ENCODE measurements around the gene AMBRA1.

The AMBRA1 gene

DNA sequence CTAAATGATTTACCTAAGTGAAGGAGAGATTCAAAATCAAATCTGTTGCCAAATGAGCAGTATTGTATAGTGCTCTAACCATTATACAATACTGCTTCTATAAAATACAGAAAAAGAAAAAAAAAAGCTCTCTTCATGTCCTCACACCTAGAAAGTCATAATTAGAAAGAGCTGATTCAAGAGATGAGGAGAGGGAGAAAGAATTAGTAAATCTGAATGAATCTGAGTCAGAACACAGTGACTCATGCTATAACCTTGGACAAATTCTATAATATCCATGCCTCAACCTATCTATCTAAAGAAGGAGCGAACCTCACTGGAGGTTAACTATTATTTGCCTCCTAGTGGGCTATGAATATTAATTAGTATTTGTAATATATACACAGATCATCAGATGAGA lies 29.4 kb downstream of the AMBRA1 start:
- no peak for DNase-seq

DNA sequence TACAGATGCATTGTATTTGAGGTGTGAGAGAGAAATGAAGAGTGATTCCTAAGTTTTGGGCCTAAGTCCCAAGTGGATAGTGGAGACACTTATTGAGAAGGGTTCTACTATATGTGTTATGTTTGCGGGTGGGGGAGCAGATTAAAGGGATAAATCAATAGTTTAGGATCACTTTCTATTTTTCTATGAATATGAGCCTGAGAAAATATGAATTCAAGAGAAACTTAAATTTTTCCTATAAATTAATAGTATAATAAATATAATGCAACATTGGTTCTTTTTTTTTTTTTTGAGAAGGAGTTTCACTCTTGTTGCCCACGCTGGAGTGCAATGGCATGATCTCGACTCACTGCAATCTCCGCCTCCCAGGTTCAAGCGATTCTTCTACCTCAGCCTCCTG lies 31.3 kb downstream of the AMBRA1 start:
- no peak for DNase-seq

DNA sequence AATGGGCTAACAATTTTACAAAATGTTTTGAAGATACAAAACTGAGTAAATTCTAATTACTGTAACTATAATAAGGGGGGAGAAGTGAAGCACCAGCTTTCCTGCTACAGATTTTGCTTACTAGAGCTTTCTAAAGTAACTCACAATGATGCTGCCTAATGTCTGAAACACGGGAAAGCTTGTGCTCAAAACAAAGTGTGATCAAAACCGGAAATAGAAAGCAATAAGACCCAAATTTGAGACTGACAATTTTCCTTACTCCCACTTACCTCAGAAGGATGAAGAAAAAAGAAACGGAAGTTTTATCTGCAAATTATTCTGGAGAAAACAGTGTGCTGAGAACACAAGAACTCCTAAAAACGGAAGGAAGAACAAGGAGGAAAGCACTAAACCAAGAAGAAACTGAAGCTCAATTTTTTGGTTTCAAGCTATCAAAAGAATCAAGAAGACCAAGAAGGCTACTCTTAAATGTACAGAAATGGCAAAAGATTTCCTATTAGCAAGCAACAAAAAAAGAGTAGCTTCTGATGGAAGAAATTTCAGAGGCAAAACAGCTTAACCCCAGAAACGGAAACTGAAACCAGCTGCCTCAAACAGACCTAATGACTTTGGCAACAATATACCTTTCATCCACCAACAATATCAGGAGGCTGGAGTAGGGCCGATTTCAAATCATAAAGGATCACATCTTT lies 33.4 kb downstream of the AMBRA1 start:
- peak; percentile 82 for DNase-seq

DNA sequence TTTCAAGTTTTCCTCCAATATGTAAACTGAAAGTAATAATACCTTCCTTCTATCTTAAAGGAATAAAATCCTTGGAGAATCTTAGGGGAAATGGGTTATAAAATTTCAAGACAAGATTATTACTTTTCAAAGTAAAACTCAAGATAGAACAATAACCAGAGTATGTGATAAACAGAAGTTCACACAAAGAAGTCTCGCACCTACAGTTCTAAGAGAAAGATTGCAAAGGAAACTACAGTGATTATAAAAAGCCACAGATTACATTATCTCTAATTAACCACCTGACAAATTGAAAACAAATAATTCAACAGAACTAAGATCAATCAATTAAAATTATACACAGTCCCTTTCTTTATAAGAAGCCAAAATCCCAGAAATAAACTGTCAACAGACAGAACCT lies 34.0 kb downstream of the AMBRA1 start:
- peak; percentile 57 for DNase-seq

DNA sequence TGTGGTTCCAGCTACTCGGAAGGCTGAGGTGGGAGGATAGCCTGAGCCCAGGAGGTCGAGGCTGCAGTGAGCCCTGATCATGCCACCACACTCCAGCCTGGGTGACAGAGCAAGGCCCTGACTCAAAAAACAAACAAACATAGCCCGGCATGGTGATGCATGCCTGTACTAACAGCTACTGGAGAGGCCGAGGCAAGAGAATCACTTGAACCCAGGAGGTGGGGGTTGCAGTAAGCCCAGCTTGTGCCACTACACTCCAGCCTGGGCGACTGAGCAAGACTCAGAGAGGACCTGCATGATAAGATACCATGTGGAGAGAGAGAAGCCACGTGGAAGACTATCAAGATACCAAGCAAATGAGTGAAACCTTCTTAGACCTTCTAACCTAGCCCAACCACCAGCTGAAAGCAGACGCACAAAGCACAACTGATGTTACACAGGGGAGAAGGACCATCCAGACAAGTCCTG lies 36.1 kb downstream of the AMBRA1 start:
- DNase-seq = peak; percentile 74

DNA sequence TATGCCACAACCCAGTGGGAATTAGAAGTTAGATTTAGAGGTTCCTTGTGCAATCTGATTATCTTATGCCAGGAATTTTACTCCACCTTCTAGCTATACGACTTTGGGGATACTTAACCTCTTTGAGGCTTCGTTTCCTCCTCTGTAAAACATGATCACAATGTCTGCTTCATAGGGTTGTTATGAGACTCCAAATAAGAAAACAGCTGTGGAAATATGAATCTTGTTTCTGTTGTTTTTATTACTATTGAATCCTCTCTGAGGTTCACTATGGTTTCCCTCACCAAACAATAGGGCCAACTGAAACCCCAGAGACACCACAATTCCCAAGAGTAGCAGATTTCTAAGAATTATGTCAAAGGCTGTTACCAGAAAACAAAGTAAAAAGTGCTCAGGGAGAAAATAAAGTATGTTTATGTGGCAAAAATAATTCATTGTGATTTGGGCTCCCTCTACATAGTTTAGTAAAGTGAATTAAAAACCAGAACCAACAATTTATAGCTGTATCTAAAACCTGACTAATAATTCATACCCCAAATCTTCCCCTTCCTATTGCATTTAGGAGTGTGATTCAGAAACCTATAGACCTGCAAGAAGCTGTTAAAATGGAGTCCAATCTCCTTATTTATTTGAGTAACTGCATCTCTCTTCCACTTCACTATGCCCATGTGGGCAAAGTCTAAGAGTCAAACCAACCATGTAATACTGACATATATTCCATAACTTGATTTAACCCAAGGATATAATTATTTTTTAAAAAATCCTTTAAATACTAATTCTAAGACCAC lies 38.4 kb downstream of the AMBRA1 start:
- peak; percentile 43 for DNase-seq

DNA sequence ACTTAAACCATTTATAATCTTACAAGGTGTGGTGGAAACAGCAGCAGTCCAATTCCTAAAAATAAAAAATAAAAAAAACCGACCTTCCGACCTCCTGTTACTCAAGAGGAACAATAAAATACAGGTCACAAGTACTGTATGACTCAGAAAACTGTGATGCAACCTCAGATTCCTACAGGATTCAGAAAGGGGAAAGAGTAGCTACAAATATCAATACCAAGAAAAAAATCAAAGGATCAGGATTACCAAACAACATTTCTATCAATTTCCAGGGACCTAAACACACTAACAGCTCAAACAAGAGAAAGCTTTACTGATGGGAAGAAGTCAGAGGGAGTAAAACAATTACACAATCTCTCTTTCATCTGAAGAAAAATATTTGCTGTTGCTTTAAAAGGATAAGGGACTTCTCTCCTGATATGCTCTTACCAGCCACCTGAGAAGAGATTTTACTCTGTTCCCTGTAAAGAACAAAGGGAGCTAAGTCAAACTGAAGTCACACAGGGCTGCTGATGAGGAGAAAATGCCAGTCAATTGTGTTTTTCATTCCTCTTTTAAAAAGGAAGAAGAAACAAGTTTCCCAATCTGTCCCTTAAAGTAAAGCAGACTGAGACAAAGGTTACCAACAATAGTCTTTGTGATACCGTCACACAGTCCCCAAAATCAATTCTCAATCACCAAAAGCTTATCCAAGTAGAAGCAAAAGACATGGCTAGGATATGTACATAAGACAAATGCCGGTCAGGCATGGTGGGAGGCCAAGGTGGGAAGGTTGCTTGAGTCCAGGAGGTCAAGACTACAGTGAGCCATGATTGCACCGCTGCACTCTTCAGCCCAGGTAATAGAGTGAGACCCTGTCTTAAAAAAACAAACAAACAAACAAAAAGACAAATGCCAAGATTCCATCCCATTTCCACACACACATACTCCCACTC lies 39.3 kb downstream of the AMBRA1 start:
- DNase-seq = peak; percentile 71

DNA sequence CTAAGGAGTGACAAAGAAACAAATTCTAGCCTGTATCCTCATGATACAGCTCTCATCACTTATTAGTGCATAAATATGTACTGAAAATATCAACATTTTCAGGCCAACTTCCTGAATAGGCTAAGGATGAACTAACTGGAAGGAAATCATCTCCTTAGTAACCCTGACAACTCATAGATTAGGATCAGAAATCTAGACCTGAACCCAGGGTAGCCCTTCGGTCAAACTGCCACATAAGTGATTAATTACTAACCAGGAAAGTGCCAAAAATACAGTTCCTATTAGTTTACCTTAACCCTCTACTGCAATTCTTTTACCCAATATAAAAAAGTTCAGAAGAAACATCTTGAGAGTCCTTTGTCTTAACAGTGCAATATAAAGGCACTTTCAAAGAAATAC lies 40.0 kb downstream of the AMBRA1 start:
- peak; percentile 66 for DNase-seq

DNA sequence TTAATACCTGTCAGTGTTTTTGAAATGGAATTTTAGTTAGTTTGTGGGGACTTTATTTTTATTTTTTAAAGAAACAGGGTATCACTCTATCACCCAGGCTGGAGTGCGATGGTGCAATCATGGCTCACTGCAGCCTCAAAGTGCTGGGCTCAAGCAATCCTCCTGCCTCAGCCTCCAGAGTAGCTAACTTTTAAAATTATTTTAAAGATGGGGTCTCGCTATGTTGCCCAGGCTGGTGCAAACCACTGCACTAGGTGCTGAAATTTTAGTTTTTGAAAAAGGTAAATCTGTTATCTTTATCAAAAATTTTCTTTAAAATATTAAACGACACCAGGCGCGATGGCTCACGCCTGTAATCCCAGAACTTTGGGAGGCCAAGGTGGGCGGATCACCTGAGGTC lies 42.6 kb downstream of the AMBRA1 start:
- no peak for DNase-seq

DNA sequence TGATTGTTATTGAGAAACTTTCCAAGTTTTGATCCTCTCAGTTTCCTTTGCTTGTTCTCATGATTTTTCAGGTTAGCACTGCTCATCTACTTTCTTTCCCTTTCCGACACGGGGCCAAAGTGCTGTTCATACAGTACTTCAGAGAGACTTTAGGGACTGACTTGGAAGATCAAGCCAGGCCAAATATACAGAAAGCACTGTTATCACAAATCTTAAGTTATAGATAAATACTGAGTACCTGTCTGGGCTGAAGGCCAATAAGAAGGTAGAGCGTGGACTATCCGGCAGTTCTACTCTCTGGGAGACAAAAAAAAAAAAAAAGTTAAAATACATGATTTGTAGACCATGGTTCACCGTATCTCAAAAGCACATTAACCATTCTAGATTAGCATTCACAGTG lies 46.2 kb downstream of the AMBRA1 start:
- no peak for DNase-seq

DNA sequence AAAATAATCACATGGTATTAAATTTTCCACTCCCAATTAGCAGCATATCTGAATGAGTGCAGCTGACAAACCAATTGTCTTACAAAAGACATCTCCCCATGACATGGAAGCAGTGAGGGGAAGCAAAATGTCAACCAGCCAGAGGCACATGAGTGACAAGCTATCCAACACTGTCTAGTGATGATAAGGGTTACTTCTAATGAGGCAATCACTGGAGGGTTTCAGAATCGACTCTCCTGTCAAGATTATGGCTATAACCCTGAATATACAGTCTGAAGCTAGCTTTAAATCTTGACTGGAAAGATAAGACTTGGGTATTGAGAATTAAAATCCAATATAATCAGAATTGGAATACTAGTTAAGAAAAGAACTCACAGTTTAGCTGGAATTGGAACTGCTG lies 50.3 kb downstream of the AMBRA1 start:
- peak; percentile 24 for DNase-seq

DNA sequence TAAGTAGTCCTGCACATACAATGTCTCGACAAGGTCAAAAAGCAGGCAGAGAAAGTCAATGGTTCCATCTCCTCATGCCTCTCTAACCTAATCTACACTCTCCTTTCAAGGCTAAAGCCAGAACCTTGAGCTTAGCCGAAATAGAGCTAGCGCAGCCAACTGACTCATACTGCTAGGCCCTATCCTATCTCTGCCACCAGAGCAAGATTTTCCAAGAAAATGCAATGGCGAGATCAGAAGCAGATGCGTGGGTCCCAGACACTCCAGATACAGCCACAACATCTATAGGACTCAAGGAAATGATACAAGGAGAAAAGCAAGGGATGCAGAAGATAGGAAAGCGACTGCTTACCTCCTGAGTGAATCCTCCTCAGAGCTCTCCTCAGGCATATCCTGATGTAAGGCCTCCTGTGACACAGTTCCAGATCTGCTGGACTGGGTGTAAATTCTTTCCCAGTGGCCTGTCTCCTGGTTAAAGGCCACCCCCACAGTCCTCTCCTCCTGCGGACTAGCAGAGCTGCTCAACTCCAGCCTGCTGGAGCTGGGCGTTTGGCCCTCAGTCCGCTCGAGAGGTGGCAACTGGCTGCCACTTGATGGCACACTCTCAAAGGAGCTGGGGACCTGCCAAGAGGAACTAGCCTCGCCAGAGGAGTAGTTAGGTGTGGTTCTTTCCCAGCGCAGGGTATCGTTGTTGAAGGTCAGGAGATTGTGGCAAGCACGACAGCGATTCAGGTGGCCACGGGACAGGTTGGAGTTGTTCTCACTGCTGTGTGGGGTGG lies 52.0 kb downstream of the AMBRA1 start:
- DNase-seq = peak; percentile 55

DNA sequence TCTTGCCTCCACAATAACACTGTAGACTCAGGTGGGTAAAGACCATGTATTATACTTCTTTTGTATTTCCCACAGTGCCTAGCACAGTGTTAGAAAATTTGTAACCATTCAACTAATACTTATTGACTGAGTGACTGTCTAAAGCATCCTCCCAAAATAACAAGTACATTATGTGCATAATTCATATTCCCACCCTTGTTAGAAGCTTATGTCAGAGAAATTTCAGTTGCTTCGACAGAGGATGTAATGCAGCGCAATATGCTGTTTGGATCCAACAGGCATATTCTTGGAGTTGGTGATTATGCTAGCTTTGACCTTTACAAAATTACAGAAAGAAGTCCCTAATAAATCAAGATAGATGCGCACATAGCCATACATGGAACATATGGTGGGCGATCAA lies 53.0 kb downstream of the AMBRA1 start:
- DNase-seq = no peak

DNA sequence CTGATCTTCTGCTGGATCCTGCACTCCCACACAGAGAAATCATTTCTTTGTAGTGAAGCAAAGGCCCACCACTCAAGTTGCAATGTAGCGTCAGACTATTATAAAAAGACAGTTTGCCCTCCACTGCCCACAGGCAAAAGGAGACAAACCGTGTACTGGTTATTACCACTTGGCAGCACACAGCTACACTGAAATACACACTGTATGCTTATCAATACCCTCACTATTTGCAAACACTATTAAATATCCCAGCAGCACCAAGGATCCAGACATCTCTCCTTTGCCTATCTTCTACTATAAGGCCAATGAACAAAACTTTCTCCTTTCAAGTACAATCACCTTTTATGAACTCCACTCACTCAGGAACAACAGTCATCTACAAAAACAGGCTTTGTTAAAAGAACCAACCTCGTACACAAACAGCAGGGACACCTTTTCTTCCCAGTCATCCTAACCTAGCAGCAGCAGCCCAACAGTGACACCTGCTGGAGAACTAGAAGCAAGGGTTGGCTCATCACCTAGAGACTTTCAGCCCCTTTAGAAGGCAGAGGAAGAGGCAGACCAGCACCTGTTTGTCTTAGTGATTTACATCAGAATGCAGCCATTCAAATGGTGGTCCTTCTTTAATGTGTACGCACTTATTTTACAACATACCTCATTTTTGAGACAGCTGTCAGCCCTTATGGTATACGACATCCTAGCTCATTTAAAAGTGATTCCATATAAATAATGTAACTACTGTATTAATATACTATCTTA lies 56.1 kb downstream of the AMBRA1 start:
- DNase-seq = peak; percentile 79

DNA sequence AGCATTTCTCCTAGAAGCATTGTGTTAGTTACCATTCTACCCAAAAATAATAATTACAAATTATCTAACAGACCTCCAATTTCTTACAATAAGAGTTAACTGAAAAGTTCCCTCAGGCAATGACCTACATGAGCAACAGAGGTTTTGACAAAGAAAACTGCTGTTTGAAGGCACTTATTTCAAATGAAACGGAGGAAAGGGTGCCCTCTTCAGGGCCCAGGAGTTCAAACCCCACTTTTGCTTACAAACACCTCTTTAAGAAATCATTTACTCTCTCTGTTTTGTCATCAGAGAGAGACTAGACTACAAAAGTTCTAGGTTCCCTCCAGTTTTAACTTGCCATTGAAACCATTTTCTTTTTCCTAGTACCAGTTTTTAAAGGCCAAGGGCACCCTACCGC lies 56.7 kb downstream of the AMBRA1 start:
- DNase-seq = peak; percentile 11

DNA sequence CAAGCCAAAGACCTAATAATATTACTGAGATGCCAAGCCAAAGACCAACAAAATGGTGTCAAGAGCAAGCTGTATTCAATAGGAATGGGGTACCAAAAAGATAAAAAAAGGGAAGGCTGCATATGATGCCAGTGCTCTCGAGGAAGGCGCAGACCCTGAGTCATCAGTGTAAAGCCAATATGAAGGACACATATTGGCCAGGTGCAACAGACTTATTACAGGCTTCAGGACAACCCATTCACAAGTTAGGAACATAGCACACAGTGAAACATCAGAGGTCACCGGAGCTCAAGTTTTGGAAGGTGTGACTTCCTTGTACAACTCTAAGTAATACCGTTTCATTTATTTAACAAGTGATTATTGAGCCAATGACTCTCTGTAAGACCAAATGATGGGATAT lies 58.1 kb downstream of the AMBRA1 start:
- no peak for DNase-seq

DNA sequence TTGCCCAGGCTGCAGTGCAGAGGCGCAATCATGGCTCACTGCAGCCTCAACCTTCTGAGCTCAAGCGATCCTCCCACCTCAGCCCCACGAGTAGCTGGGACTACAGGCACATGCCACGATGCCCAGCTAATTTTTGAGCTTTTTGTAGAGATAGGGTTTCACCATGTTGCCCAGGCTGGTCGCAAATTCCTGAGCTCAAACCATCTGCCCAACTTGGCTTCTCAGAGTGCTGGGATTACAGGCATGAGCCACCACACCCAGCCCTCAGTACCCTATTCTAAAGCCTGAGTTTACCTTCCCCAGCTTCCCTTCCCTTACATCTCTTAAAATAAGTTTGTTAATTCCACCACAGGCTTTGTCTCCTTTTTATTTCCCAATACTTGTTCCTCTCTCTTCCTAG lies 59.1 kb downstream of the AMBRA1 start:
- no peak for DNase-seq

DNA sequence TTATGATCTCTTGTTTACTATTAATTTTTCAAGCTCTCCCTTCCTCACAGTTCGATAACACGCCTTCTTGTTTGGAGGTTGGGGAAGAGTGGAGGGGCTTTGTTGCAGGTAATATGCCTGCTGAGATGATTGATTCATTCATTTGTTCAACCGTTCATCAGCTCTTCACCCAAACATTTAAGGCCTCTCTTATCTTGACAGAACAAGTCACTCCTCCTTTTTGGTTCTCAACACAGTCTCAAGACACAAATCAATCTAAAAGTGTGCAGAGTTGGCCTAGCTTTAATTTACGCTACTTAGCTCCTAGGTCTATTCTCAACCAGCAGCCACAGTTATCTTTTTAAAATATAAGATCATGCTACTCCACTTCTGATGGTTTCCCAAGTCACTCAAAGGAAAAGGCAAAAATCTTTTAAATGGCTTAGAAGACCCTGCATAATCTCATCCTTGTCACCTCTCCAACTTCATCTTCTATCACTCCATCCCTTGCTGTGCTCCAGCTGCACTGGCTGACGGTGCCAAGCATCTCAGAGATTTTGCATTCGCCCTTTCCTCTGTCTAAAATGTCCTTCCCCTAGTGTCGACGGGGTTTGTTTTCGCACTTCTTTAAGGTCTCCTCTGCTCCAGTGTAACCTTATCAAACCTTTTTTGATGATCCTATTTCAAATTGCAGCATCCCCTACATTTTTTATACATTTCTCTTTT lies 60.3 kb downstream of the AMBRA1 start:
- DNase-seq = no peak

DNA sequence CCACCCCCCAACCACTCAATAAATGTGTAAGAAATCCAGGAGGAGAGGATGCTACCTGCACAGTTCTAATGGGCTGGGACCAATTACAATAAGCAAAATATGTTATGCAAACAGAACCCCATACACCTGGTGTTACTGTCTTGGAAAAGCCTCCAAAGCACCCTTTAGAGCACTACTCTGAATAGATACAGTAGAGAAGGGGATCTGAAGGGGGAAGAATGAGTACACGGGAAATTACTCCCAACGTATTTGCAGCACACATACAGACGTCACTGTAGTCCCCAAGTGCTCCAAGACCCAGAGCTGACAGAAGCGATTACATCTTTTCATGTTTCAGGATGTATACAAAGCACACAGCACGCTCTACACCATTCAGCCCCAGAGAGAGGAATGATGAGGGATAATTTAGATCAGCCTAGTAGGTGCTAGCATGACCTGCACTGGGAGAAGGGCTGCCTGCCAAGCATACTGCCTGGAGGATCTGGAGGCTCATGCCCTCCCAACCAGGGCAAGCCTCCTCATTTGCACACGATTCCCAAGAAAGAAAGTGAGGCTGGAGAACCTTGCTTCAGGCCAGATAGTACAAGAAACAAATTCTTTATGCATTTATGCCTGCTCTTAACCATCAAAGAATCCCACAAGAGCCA lies 63.8 kb downstream of the AMBRA1 start:
- DNase-seq = no peak

DNA sequence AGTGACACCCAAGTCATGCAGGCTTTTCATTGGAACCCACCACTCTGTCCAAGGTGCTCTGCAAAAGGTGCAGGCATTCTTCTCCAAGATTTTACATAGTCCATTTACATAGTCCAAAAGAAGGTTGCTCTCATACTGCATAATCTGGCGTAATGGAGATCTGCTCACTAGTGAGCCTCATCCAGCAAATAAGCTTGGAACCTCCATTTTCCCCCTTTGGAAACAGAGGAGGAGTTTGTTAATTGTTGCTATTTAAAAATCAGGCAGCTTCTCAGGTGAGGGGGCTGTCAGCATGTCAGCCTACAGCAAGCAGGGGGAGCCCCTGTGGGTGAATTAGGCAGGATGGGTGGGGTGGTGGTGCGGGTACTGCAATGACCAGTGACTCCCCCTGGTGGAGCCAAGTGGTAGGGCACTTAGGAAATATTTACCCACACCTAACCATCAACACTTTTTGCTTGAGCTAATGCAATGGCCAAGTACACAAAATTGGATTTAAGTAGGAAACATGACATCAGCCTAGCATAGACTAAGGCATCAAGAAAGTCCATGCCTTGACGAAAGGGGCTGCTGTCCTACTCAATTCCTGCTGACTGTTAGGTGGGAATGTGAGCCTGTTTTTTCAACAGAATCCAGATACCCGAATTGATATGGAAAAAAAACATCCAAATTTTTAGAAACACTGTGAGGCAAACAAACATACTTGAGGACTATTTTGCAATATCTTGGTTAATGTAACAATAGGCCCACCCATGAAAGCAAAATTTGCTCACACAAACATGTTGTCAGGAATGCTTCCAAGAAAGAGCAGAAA lies 64.5 kb downstream of the AMBRA1 start:
- peak; percentile 72 for DNase-seq
